ENCODE results near the gene DDC.

GRCh38 chr7:50603287-50603686 lies 38.1 kb upstream of the DDC start:
- TF ChIP-seq CTCF (IDR thresholded peaks at IDR 0.05) (no peak), POLR2A (IDR thresholded peaks at IDR 0.05) (no peak), POLR2AphosphoS5 (IDR thresholded peaks at IDR 0.05) (no peak)
